ENCODE results near the gene CST2. TPM values are rescaled to one million over a fixed set of nuclear protein-coding genes. Genes with fewer than 3 reads are reported as not detected.

CST2 gene
- total RNA-seq: not detected

- no peak for DNase-seq
- intact Hi-C loops (cut with DNase I; ENCODE audit: low total_unique reads): no loop called here
- TF ChIP-seq POLR2A (IDR thresholded peaks at IDR 0.05) (no peak), CTCF (IDR thresholded peaks at IDR 0.05) (no peak)
These were observed at the start of gene CST2 for GRCh38 chr20:23826541-23827021. Gene CST2 (minus strand): TSS chr20:23826729. CDS start chr20:23826660, 69 bp downstream.

GRCh38 chr20:23875606-23876237 lies 49.2 kb upstream of the CST2 start:
- no peaks in the 10 kb centered on the region for H3K36me3 ChIP-seq
- intact Hi-C loops (cut with DNase I; ENCODE audit: low total_unique reads): no loop called here
- TF ChIP-seq CTCF (IDR thresholded peaks at IDR 0.05) (no peak), POLR2A (IDR thresholded peaks at IDR 0.05) (no peak)
- DNase-seq: no peak
- H3K4me1 ChIP-seq: no peaks in the 10 kb centered on the region
- no peaks in the 10 kb centered on the region for H3K27me3 ChIP-seq
- no peak overlapping the region for H3K27ac ChIP-seq
- no peaks in the 10 kb centered on the region for H3K9me3 ChIP-seq
- H3K4me3 ChIP-seq: no peak overlapping the region

More at GRCh38 chr20:23826541-23827021, at the start of gene CST2:
- Histone ChIP-seq H3K4me1 (no peaks in the 10 kb centered on the region), H3K27me3 (no peaks in the 10 kb centered on the region), H3K4me3 (no peak within 1 kb of the TSS), H3K9me3 (no peaks in the 10 kb centered on the region), H3K27ac (no peak within 1 kb of the TSS), H3K36me3 (no peaks in the 10 kb centered on the region)

- TF ChIP-seq CTCF (IDR thresholded peaks at IDR 0.05) (no peak), POLR2A (IDR thresholded peaks at IDR 0.05) (no peak)
- intact Hi-C loops (cut with DNase I; ENCODE audit: low total_unique reads): no loop called here
- Histone ChIP-seq H3K4me1 (no peaks in the 10 kb centered on the region), H3K27ac (no peak overlapping the region), H3K9me3 (no peaks in the 10 kb centered on the region), H3K4me3 (no peak overlapping the region), H3K36me3 (no peaks in the 10 kb centered on the region), H3K27me3 (no peaks in the 10 kb centered on the region)
- DNase-seq: no peak
These were observed 48.2 kb upstream of the CST2 start for GRCh38 chr20:23874747-23875146.

GRCh38 chr20:23873370-23874015 lies 47.0 kb upstream of the CST2 start:
- H3K4me3 ChIP-seq: no peak overlapping the region
- no peaks in the 10 kb centered on the region for H3K27me3 ChIP-seq
- DNase-seq: no peak
- no peaks in the 10 kb centered on the region for H3K36me3 ChIP-seq
- TF ChIP-seq POLR2A (IDR thresholded peaks at IDR 0.05) (no peak), CTCF (IDR thresholded peaks at IDR 0.05) (no peak)
- H3K27ac ChIP-seq: no peak overlapping the region
- H3K9me3 ChIP-seq: no peaks in the 10 kb centered on the region
- intact Hi-C loops (cut with DNase I; ENCODE audit: low total_unique reads): no loop called here
- H3K4me1 ChIP-seq: no peaks in the 10 kb centered on the region

GRCh38 chr20:23872065-23872464 lies 45.5 kb upstream of the CST2 start:
- H3K27me3 ChIP-seq: no peaks in the 10 kb centered on the region
- no peak overlapping the region for H3K4me3 ChIP-seq
- no peak for DNase-seq
- intact Hi-C loops (cut with DNase I; ENCODE audit: low total_unique reads): no loop called here
- no peak overlapping the region for H3K27ac ChIP-seq
- H3K36me3 ChIP-seq: no peaks in the 10 kb centered on the region
- no peak for TF ChIP-seq CTCF (IDR thresholded peaks at IDR 0.05)
- no peak for TF ChIP-seq POLR2A (IDR thresholded peaks at IDR 0.05)
- H3K9me3 ChIP-seq: no peaks in the 10 kb centered on the region
- no peaks in the 10 kb centered on the region for H3K4me1 ChIP-seq
